Neuron (in vitro differentiated cells): Measurements from ENCODE around the gene STPG3.
"Not testable (repeated sequence)": the region's sequence is repeated elsewhere in the genome, so short reads cannot be mapped to it uniquely, and the experiment has no call there.

Source experiments
- H2AFZ ChIP-seq: one replicate; pipeline ENCODE4 v1.6.1; 2013; ENCODE audit warnings: low read depth, mild to moderate bottlenecking, inconsistent platforms, low read length, moderate library complexity
- H3K27me3 ChIP-seq: one replicate; pipeline ENCODE4 v1.6.1; 2013; ENCODE audit warnings: low read length; ENCODE audit not compliant: insufficient read depth
- H3K36me3 ChIP-seq: one replicate; pipeline ENCODE4 v1.6.1; 2013; ENCODE audit warnings: low read length; ENCODE audit not compliant: insufficient read depth
- H3K4me1 ChIP-seq: one replicate; pipeline ENCODE4 v1.6.1; 2013; ENCODE audit warnings: low read length; ENCODE audit not compliant: insufficient read depth
- H3K4me3 ChIP-seq: 2 replicates; pipeline ENCODE4 v1.5.1; 2013; ENCODE audit warnings: mild to moderate bottlenecking, low read length, moderate library complexity
- H3K9me3 ChIP-seq: one replicate; pipeline ENCODE4 v1.6.1; 2013; ENCODE audit warnings: low read length

STPG3 gene

GRCh38 chr9:137241490-137242268 is 9.4 kb upstream of the STPG3 start:
- Histone ChIP-seq H3K4me1 (peaks cover 23% of the 10 kb centered on the region), H3K27me3 (no peaks in the 10 kb centered on the region), H3K36me3 (peaks cover 23% of the 10 kb centered on the region), H3K4me3 (peak overlapping the region; percentile 89), H2AFZ (no peak overlapping the region), H3K9me3 (no peaks in the 10 kb centered on the region)

- Histone ChIP-seq H3K27me3 (no peaks in the 10 kb centered on the region), H3K36me3 (peaks cover 23% of the 10 kb centered on the region), H2AFZ (no peak overlapping the region), H3K4me1 (peaks cover 21% of the 10 kb centered on the region), H3K9me3 (no peaks in the 10 kb centered on the region), H3K4me3 (peak overlapping the region; percentile 89)
Measured at GRCh38 chr9:137242269-137243203, 8.6 kb upstream of the STPG3 start.

- peaks cover 25% of the 10 kb centered on the region for H3K4me1 ChIP-seq
- peaks cover 23% of the 10 kb centered on the region for H3K36me3 ChIP-seq
- H3K27me3 ChIP-seq, H3K4me3 ChIP-seq, H3K9me3 ChIP-seq, H2AFZ ChIP-seq: not testable (repeated sequence)
Measured at GRCh38 chr9:137243266-137243625, 7.8 kb upstream of the STPG3 start.

GRCh38 chr9:137243626-137244485 is 7.2 kb upstream of the STPG3 start:
- Histone ChIP-seq H2AFZ (no peak overlapping the region), H3K9me3 (no peaks in the 10 kb centered on the region)

GRCh38 chr9:137244486-137245449 is 6.3 kb upstream of the STPG3 start:
- H3K36me3 ChIP-seq: peaks cover 23% of the 10 kb centered on the region
- H3K27me3 ChIP-seq: no peaks in the 10 kb centered on the region
- peaks cover 21% of the 10 kb centered on the region for H3K4me1 ChIP-seq
- no peaks in the 10 kb centered on the region for H3K9me3 ChIP-seq
- H3K4me3 ChIP-seq: no peak overlapping the region
- H2AFZ ChIP-seq: no peak overlapping the region

More at GRCh38 chr9:137243626-137244485, 7.2 kb upstream of the STPG3 start:
- H3K27me3 ChIP-seq: no peaks in the 10 kb centered on the region
- no peak overlapping the region for H3K4me3 ChIP-seq
- H3K36me3 ChIP-seq: peaks cover 23% of the 10 kb centered on the region
- peaks cover 22% of the 10 kb centered on the region for H3K4me1 ChIP-seq

GRCh38 chr9:137245450-137246421 is 5.3 kb upstream of the STPG3 start:
- H2AFZ ChIP-seq: no peak overlapping the region
- H3K4me3 ChIP-seq: no peak overlapping the region
- H3K9me3 ChIP-seq: no peaks in the 10 kb centered on the region

GRCh38 chr9:137247135-137247915 is 3.8 kb upstream of the STPG3 start:
- Histone ChIP-seq H3K36me3 (peaks cover 17% of the 10 kb centered on the region), H3K9me3 (no peaks in the 10 kb centered on the region), H3K4me3 (no peak overlapping the region), H2AFZ (no peak overlapping the region), H3K4me1 (peaks cover 34% of the 10 kb centered on the region), H3K27me3 (no peaks in the 10 kb centered on the region)

More at GRCh38 chr9:137245450-137246421, 5.3 kb upstream of the STPG3 start:
- H3K27me3 ChIP-seq: no peaks in the 10 kb centered on the region
- H3K36me3 ChIP-seq: peaks cover 23% of the 10 kb centered on the region
- H3K4me1 ChIP-seq: peaks cover 24% of the 10 kb centered on the region

- no peak overlapping the region for H2AFZ ChIP-seq
- no peaks in the 10 kb centered on the region for H3K9me3 ChIP-seq
- no peak overlapping the region for H3K4me3 ChIP-seq
- H3K36me3 ChIP-seq: peaks cover 11% of the 10 kb centered on the region
- peaks cover 29% of the 10 kb centered on the region for H3K4me1 ChIP-seq
- H3K27me3 ChIP-seq: no peaks in the 10 kb centered on the region
Measured at GRCh38 chr9:137247916-137248175, 3.2 kb upstream of the STPG3 start.

GRCh38 chr9:137250329-137251193 is 525 bp upstream of the STPG3 start:
- Histone ChIP-seq H3K9me3 (no peaks in the 10 kb centered on the region), H3K4me1 (peaks cover 36% of the 10 kb centered on the region), H3K36me3 (no peaks in the 10 kb centered on the region), H3K4me3 (no peak overlapping the region), H3K27me3 (no peaks in the 10 kb centered on the region), H2AFZ (no peak overlapping the region)

GRCh38 chr9:137251490-137252268 is 593 bp downstream of the STPG3 start:
- no peak overlapping the region for H2AFZ ChIP-seq
- H3K9me3 ChIP-seq: no peaks in the 10 kb centered on the region
- peaks cover 46% of the 10 kb centered on the region for H3K4me1 ChIP-seq
- H3K4me3 ChIP-seq: no peak overlapping the region
- peaks cover 6% of the 10 kb centered on the region for H3K36me3 ChIP-seq
- no peaks in the 10 kb centered on the region for H3K27me3 ChIP-seq
